ENCODE data around the gene SSR4. TPM values are rescaled to one million over a fixed set of nuclear protein-coding genes. Genes with fewer than 3 reads are reported as not detected.

SSR4 gene
- total and polyA plus RNA-seq, 2 of the 13 experiments (the other 11 are each of a cell fraction or from before 2014, with no cell fraction given): 214 to 288 TPM

DNA sequence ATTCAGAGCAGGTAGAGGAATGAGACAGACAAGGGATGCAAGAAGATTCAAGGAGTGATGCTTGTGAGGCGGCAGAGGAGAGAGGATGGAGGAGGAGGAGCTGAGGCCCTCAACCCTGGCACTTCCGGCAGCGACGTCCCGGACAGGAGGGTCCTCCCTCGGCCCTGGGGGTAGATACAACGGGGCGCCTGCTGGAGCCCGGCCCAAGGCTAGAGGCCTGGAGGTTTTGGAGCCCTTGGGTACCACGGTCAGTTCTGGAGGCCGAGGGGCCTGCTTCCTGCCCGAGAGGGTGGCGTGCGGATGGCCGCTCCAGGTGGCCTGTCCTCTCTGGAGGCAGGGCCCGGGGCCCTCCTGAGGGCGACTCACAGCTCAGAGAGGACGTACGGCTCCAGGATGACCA is 13.5 kb downstream of the SSR4 start:
- in situ Hi-C loops (cut with HindIII; ENCODE audit: extremely low pct_ligation_motif_present, low pct_unique_long_range_greater_than_20kb): no loop called here
- CTCF ChIA-PET (ENCODE audit: low intra/inter-chr PET ratio, low total read pairs): no interaction called here
- Histone ChIP-seq H3K9ac (ENCODE audit: insufficient read depth, low read depth, low read length) (no peak overlapping the region), H2AFZ (ENCODE audit: low read length) (no peak overlapping the region), H3K79me2 (ENCODE audit: insufficient read depth, low read length) (no peaks in the 10 kb centered on the region), H3K27ac (ENCODE audit: extremely low read length, insufficient read depth, low read length) (no peak overlapping the region), H3K36me3 (replicated peaks in 1 of 2; ENCODE audit: control insufficient read depth in 1 of 2, insufficient read depth in 2 of 2, low read length in 2 of 2) (no peaks in the 10 kb centered on the region), H3K27me3 (ENCODE audit: control insufficient read depth in 1 of 2, insufficient read depth in 2 of 2, low read length in 2 of 2) (peaks cover 3 to 40% of the 10 kb centered on the region in 2 experiments; a peak in 3 of 5 replicates), H3K4me2 (ENCODE audit: low read depth, low read length) (no peak overlapping the region), H4K20me1 (ENCODE audit: insufficient read depth, low read length) (no peaks in the 10 kb centered on the region), H3K4me1 (ENCODE audit: insufficient read depth, low read length) (no peaks in the 10 kb centered on the region), H3K9me3 (ENCODE audit: low read length) (no peaks in the 10 kb centered on the region), H3K4me3 (replicated peaks in 1 of 3; ENCODE audit: insufficient read depth in 1 of 3, low read depth in 2 of 3, low read length in 3 of 3) (no peak overlapping the region)
- intact Hi-C loops (cut with micrococcal nuclease; ENCODE audit: unreplicated experiment): no loop called here
- POLR2A ChIA-PET: no interaction called here
- WGBS (ENCODE audit: low lambda C conversion rate): 50% methylated on average over 1 of the region's 19 CpGs
- no peak for ATAC-seq
- no peak for FAIRE-seq
- BruUV-seq (replicated peaks): no TSS peak
- no peak for DNase-seq (ENCODE audit: low spot score)
- TF ChIP-seq SPEN (CRISPR knock-in tag; IDR thresholded peaks at IDR 0.05; ENCODE audit: low read depth) (no peak), ATF6 (CRISPR knock-in tag; conservative IDR thresholded peaks at IDR 0.05) (no peak), ZNF598 (CRISPR knock-in tag; IDR thresholded peaks at IDR 0.05; ENCODE audit: borderline replicate concordance) (no peak), ZFY (CRISPR knock-in tag; IDR thresholded peaks at IDR 0.05) (no peak), ZNF180 (CRISPR knock-in tag; IDR thresholded peaks at IDR 0.05; ENCODE audit: borderline replicate concordance, low read depth) (no peak), ARID5B (CRISPR knock-in tag; IDR thresholded peaks at IDR 0.05) (no peak), ZNF746 (CRISPR knock-in tag; IDR thresholded peaks at IDR 0.05) (no peak), DNMT1 (CRISPR knock-in tag; IDR thresholded peaks at IDR 0.05) (no peak), ZNF562 (CRISPR knock-in tag; IDR thresholded peaks at IDR 0.05; ENCODE audit: borderline replicate concordance) (no peak), SCMH1 (CRISPR knock-in tag; IDR thresholded peaks at IDR 0.05; ENCODE audit: borderline replicate concordance) (no peak), ARNT (IDR thresholded peaks at IDR 0.05) (no peak)
- TF ChIP-seq, protein P1, sequence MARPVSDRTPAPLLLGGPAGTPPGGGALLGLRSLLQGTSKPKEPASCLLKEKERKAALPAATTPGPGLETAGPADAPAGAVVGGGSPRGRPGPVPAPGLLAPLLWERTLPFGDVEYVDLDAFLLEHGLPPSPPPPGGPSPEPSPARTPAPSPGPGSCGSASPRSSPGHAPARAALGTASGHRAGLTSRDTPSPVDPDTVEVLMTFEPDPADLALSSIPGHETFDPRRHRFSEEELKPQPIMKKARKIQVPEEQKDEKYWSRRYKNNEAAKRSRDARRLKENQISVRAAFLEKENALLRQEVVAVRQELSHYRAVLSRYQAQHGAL (CRISPR knock-in tag; IDR thresholded peaks at IDR 0.05; ENCODE audit: not compliant biosample characterization): no peak
- TF ChIP-seq, protein P2, sequence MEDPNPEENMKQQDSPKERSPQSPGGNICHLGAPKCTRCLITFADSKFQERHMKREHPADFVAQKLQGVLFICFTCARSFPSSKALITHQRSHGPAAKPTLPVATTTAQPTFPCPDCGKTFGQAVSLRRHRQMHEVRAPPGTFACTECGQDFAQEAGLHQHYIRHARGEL (CRISPR knock-in tag; IDR thresholded peaks at IDR 0.05): no peak
- TF ChIP-seq, protein P3, sequence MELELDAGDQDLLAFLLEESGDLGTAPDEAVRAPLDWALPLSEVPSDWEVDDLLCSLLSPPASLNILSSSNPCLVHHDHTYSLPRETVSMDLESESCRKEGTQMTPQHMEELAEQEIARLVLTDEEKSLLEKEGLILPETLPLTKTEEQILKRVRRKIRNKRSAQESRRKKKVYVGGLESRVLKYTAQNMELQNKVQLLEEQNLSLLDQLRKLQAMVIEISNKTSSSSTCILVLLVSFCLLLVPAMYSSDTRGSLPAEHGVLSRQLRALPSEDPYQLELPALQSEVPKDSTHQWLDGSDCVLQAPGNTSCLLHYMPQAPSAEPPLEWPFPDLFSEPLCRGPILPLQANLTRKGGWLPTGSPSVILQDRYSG (CRISPR knock-in tag; IDR thresholded peaks at IDR 0.05): no peak
